Measurements from ENCODE around the gene HPN. TPM values are rescaled to one million over a fixed set of nuclear protein-coding genes. Genes with fewer than 3 reads are reported as not detected.

The HPN gene
- total RNA-seq, 4 donors from 2014 or later: 0.67 to 1.4 TPM; not detected in 2

DNA sequence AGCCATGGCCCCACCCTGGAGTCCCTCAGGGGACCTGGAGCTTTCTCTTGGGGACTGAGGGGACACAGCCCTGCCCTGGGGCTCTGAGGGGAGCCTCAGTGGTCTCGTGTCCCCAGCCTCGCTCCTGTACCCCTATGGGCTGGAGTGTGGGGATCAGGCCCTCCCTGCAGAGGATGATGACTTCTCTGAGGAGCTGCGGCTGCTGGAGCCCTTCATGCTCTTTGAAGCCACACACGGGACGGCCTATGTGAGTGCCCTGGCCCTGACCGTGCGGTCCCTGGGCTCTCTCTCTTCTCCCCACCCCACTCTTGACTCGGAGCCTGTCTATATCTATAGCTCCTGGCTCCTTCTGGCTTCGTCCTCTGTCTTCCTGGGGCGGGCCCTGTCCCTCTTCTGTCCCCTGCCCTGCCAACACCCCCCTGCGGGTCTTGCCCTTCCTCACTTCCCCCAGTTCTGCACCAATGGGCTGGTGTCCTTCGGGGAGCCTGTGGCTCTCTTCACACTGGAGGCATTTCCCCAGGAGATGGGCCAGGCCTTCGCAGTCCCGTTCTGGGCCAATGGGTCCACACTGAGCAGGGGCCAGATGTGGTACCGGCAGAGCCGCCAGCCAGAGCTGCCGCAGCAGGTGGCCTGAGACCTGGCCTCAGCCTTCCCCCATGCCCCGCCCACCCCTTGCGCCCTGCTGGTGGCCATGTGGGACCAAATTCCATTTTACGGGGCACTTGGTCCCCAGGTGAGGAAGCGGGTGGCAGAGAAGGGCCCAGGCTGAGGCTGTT is 33.1 kb downstream of the HPN start:
- H3K9me3 ChIP-seq: peaks cover 0 to 5% (median 2%) of the 10 kb centered on the region in 4 donors
- no peak for DNase-seq
- H3K27ac ChIP-seq: no peak overlapping the region
- H3K4me1 ChIP-seq: peaks cover 0 to 3% (median 0%) of the 10 kb centered on the region in 4 donors
- H3K4me3 ChIP-seq: no peak overlapping the region
- no peaks in the 10 kb centered on the region for H3K27me3 ChIP-seq
- no peaks in the 10 kb centered on the region for H3K36me3 ChIP-seq
- no peak for TF ChIP-seq POLR2A (IDR thresholded peaks at IDR 0.05)
- TF ChIP-seq, protein P1, sequence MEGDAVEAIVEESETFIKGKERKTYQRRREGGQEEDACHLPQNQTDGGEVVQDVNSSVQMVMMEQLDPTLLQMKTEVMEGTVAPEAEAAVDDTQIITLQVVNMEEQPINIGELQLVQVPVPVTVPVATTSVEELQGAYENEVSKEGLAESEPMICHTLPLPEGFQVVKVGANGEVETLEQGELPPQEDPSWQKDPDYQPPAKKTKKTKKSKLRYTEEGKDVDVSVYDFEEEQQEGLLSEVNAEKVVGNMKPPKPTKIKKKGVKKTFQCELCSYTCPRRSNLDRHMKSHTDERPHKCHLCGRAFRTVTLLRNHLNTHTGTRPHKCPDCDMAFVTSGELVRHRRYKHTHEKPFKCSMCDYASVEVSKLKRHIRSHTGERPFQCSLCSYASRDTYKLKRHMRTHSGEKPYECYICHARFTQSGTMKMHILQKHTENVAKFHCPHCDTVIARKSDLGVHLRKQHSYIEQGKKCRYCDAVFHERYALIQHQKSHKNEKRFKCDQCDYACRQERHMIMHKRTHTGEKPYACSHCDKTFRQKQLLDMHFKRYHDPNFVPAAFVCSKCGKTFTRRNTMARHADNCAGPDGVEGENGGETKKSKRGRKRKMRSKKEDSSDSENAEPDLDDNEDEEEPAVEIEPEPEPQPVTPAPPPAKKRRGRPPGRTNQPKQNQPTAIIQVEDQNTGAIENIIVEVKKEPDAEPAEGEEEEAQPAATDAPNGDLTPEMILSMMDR (IDR thresholded peaks at IDR 0.05): no peak

DNA sequence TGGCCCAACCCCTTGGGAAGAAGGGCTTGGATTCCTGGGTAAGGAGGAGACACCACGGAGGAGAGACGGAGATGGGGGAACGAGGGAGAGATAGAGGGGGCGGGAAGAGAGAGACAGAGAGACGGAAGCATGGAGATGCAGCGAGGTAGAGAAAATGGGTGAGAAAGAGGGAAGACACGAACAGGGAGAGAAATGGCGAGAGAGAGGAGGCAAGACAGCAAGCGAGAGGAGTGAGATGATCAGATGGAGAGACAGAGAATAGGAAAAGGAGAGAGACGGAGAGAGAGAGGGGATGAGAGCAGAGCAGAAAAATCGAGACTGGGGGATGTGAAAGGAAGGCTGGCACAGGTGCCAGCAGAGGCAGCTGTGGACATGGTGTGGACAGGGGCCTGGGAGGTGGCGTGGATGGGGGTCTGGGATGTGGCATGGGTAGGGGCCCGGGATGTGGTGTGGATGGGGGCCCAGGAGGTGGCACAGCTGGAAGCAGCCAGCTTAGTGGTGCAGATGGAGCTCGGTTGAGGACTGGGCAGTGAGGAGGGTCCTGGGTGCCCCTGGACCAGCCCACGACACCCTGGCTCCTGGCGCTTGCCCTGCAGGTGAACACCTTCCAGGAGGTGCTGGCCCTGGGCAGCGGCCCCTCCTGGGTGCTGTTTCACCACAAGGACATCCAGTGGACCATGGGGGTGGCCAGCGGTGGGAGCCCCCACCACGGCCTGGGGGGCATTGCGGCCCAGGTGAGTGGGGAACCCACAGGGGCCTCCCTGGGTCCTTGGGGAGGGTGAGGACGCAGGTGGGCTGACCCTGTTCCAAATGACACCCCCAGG is 33.9 kb downstream of the HPN start:
- no peaks in the 10 kb centered on the region for H3K36me3 ChIP-seq
- H3K9me3 ChIP-seq: peaks cover 0 to 4% (median 1%) of the 10 kb centered on the region in 4 donors
- TF ChIP-seq, protein P1 (IDR thresholded peaks at IDR 0.05): no peak
- TF ChIP-seq POLR2A (IDR thresholded peaks at IDR 0.05): no peak
- no peak overlapping the region for H3K27ac ChIP-seq
- H3K4me1 ChIP-seq: peaks cover 0 to 3% (median 0%) of the 10 kb centered on the region in 4 donors
- H3K4me3 ChIP-seq: no peak overlapping the region
- H3K27me3 ChIP-seq: no peaks in the 10 kb centered on the region
- no peak for DNase-seq

DNA sequence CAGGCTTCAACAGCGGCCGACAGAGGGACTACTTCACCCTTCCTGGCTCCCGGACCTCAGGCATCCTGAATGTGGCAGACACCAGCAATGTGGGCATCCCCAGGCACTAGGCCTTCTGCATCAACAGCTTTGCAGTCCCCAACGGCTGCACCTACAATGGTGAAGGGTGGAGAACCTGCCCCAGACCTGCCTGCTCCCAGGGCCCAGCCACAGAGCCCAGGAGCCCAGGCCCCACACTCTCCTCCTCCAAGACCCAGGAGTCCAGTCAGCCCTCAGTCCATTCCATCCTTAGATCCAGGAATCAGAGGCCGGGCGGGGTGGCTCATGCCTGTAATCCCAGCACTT is 34.5 kb downstream of the HPN start:
- Histone ChIP-seq H3K9me3 (no peaks in the 10 kb centered on the region), H3K27me3 (no peaks in the 10 kb centered on the region), H3K4me3 (no peak overlapping the region), H3K4me1 (peaks cover 0 to 3% (median 0%) of the 10 kb centered on the region in 4 donors), H3K36me3 (no peaks in the 10 kb centered on the region), H3K27ac (no peak overlapping the region)
- no peak for DNase-seq
- no peak for TF ChIP-seq POLR2A (IDR thresholded peaks at IDR 0.05)
- TF ChIP-seq, protein P1 (IDR thresholded peaks at IDR 0.05): no peak

DNA sequence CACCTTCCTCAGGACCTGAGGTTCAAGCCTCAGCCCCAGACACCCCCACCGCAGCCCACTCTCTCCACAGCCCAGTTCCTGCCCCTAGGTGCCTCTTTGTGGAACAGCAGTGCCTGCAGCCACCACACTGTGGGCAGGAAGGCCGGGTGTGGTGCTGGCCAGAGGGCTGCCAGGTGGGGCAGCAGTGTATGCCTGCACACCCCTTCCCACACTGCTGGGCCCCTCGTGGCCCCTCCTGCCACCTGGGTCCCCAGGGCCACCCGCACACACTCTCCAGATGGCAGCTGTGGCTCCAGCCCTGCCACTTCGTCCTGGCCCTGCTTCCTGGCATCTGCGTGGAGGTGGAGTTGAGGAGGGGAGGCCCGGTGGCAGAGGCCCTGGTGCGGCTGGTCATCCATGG is 35.1 kb downstream of the HPN start:
- Histone ChIP-seq H3K36me3 (no peaks in the 10 kb centered on the region), H3K27ac (no peak overlapping the region), H3K4me3 (no peak overlapping the region), H3K4me1 (peaks cover 0 to 3% (median 0%) of the 10 kb centered on the region in 4 donors), H3K9me3 (no peaks in the 10 kb centered on the region), H3K27me3 (no peaks in the 10 kb centered on the region)
- TF ChIP-seq, protein P1 (IDR thresholded peaks at IDR 0.05): no peak
- no peak for TF ChIP-seq POLR2A (IDR thresholded peaks at IDR 0.05)
- DNase-seq: no peak

DNA sequence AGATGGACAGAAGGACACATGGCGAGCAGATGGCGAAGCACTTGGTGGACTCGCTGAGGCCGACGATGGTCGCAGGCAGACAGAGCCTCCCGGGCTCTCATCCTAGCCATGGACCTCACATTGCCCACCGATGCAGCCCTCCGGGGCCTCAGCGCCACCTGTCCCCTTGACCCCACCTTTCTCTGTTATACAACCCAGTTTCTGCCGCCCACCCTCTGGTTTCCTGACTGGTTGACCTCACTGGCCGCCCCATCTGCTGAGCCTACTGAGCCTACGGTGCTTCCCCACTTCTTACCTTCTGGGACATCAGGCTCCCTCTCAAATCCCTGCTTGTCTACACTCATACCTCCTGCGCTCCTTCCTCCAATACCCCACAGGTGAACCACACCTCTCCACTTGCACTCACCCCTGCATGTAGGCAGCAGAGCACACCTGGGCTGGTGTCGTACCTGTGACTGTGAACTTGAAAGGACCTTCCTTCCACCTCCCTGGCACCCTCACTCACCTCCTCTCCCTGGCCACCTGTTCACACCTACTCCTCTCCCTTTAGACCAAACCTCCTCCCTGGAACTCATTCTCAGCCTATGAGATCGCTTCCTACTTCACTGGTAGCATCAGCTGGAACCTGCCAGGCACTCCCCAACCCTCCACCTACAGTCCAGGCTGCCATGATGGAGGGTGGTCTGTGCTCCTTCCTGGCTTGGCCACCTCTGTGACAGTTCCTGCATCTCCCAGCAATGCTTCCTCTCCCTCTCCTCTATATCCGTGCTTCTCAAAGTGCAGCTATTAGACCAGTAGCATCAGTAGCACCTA is 36.1 kb downstream of the HPN start:
- Histone ChIP-seq H3K9me3 (no peaks in the 10 kb centered on the region), H3K36me3 (no peaks in the 10 kb centered on the region), H3K27me3 (no peaks in the 10 kb centered on the region), H3K27ac (no peak overlapping the region), H3K4me3 (no peak overlapping the region), H3K4me1 (peaks cover 0 to 3% (median 0%) of the 10 kb centered on the region in 4 donors)
- no peak for DNase-seq
- no peak for TF ChIP-seq POLR2A (IDR thresholded peaks at IDR 0.05)
- TF ChIP-seq, protein P1 (IDR thresholded peaks at IDR 0.05): no peak

Data from Peyer's patch (tissue), 4 donors.